ENCODE results near the gene ARHGAP15. TPM values are rescaled to one million over a fixed set of nuclear protein-coding genes. Genes with fewer than 3 reads are reported as not detected.

The ARHGAP15 gene
- total RNA-seq, 1 experiment from 2014 or later, result 0.42 TPM

DNA sequence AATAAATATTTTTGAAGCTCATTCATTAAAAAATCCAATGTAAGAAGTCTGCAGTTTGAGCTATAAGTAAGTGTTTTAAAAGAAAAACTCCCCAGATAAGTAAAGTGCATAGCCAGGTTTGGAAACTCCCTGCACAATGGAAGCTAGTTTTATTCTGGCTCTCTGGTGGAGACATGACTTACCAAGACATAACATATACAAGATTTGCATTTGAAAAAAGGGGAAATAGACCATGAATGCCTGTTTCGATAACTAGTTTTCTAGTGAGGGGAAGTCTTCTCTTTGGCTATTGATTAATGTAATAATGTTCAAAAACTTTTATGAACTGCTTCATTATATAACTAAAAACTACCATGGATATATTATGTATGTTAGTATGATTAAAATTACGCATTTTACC, 435.2 kb downstream of the ARHGAP15 start:
- Histone ChIP-seq H4K20me1 (ENCODE audit: insufficient read depth) (no peaks in the 10 kb centered on the region), H3K27ac (ENCODE audit: low read depth, low read length) (no peak overlapping the region), H3K27me3 (ENCODE audit: insufficient read depth, low read length) (no peaks in the 10 kb centered on the region), H3K9me2 (ENCODE audit: insufficient read depth) (no peaks in the 10 kb centered on the region), H3K9ac (ENCODE audit: low read length) (no peak overlapping the region), H3K9me3 (ENCODE audit: control insufficient read depth in 1 of 2, insufficient read depth in 1 of 2, low read depth in 1 of 2, low read length in 2 of 2) (no peaks in the 10 kb centered on the region), H3K4me2 (ENCODE audit: low read length) (no peak overlapping the region), H3K4me1 (ENCODE audit: control insufficient read depth in 1 of 2, insufficient read depth in 2 of 2, low read length in 2 of 2) (no peaks in the 10 kb centered on the region), H3K4me3 (replicated peaks in 1 of 2; ENCODE audit: low read depth in 1 of 2, low read length in 2 of 2) (no peak overlapping the region), H3K36me3 (ENCODE audit: control insufficient read depth in 1 of 2, insufficient read depth in 2 of 2, low read length in 2 of 2) (no peaks in the 10 kb centered on the region), H2AFZ (ENCODE audit: low read depth, low read length, poor library complexity, severe bottlenecking) (no peak overlapping the region), H3K79me2 (ENCODE audit: insufficient read depth, low read length) (no peaks in the 10 kb centered on the region)
- CTCF ChIA-PET, result no interaction called here
- RAD21 ChIA-PET (ENCODE audit: low non-redundant PET in 1 of 2, low total read pairs in 2 of 2, uncharacterized antibody in 2 of 2, unreplicated experiment in 2 of 2), result no interaction called here
- ATAC-seq, result no peak
- TF ChIP-seq CBX3 (IDR thresholded peaks at IDR 0.05; ENCODE audit: low read depth), result no peak
- TF ChIP-seq EZH2phosphoT487 (IDR thresholded peaks at IDR 0.05; ENCODE audit: borderline replicate concordance), result no peak
- TF ChIP-seq EGR1 (IDR thresholded peaks at IDR 0.05; ENCODE audit: low read depth), result no peak
- TF ChIP-seq, protein P1, sequence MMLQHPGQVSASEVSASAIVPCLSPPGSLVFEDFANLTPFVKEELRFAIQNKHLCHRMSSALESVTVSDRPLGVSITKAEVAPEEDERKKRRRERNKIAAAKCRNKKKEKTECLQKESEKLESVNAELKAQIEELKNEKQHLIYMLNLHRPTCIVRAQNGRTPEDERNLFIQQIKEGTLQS (IDR thresholded peaks at IDR 0.05), result no peak
- TF ChIP-seq SIN3A (IDR thresholded peaks at IDR 0.05; ENCODE audit: low read depth), result no peak
- TF ChIP-seq YY1 (IDR thresholded peaks at IDR 0.05; ENCODE audit: extremely low read depth, insufficient replicate concordance, low read depth, low read length), result no peak
- TF ChIP-seq SRF (IDR thresholded peaks at IDR 0.05; ENCODE audit: low read depth), result no peak
- TF ChIP-seq, protein P2, sequence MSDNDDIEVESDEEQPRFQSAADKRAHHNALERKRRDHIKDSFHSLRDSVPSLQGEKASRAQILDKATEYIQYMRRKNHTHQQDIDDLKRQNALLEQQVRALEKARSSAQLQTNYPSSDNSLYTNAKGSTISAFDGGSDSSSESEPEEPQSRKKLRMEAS (IDR thresholded peaks at IDR 0.05), result no peak
- TF ChIP-seq JUND (IDR thresholded peaks at IDR 0.05), result no peak
- TF ChIP-seq ZFX (IDR thresholded peaks at IDR 0.05), result no peak
- no peak for TF ChIP-seq ZNF274 (IDR thresholded peaks at IDR 0.05; ENCODE audit: low read depth, low read length)
- no peak for TF ChIP-seq CTCF (IDR thresholded peaks at IDR 0.05 in 2 of 3, conservative IDR thresholded peaks at IDR 0.05 in 1 of 3; ENCODE audit: borderline replicate concordance in 1 of 3, insufficient read depth in 1 of 3, low read depth in 2 of 3, low read length in 2 of 3)
- TF ChIP-seq FOSL1 (IDR thresholded peaks at IDR 0.05; ENCODE audit: low read depth), result no peak
- no peak for TF ChIP-seq EZH2 (IDR thresholded peaks at IDR 0.05)
- no peak for TF ChIP-seq REST (IDR thresholded peaks at IDR 0.05; ENCODE audit: low read depth)
- TF ChIP-seq CEBPB (IDR thresholded peaks at IDR 0.05; ENCODE audit: low read depth), result no peak
- no peak for TF ChIP-seq POLR2A (IDR thresholded peaks at IDR 0.05; ENCODE audit: borderline replicate concordance, extremely low read depth, insufficient read depth, insufficient read length)
- no peak for TF ChIP-seq ZBTB33 (IDR thresholded peaks at IDR 0.05; ENCODE audit: extremely low read depth, insufficient replicate concordance, low read length)
- intact Hi-C loops (cut with micrococcal nuclease), result no loop called here
- POLR2A ChIA-PET, result no interaction called here
- DNase-seq (ENCODE audit: low read depth, low spot score), result no peak
- no TSS peak for BruUV-seq (replicated peaks)
